GM23338 (cell line): ENCODE measurements around the gene PACS1. TPM values are rescaled to one million over a fixed set of nuclear protein-coding genes. Genes with fewer than 3 reads are reported as not detected.

ENCODE experiments used
- ATAC-seq: fragments of 200-7000 bp; cut with Tn5 transposase; 3 replicates; pipeline ENCODE4 v1.9.1; 2020
- DNase-seq: peaks from one replicate; pipeline ENCODE4 v3.0.0-alpha.2; 2015; ENCODE audit warnings: low spot score
- H2AFZ ChIP-seq: fragments of 200-600 bp; sonication (generic); 2 replicates; pipeline ENCODE4 v1.8.0; 2016; ENCODE audit warnings: antibody characterized with exemption, mild to moderate bottlenecking, moderate library complexity
- H3F3A ChIP-seq: fragments of 200-600 bp; sonication (generic); replicated peaks from 2 replicates; pipeline ENCODE4 v1.8.0; 2017; ENCODE audit warnings: antibody characterized with exemption, mixed run types, low read depth
- H3K27ac ChIP-seq: fragments of 200-600 bp; sonication (generic); 2 replicates; pipeline ENCODE4 v1.6.1; 2016; ENCODE audit warnings: low read depth
- H3K27me3 ChIP-seq: fragments of 200-600 bp; sonication (generic); 2 replicates; pipeline ENCODE4 v1.8.0; 2016; ENCODE audit warnings: mild to moderate bottlenecking, mixed run types, moderate library complexity; ENCODE audit not compliant: insufficient read depth
- H3K36me3 ChIP-seq: fragments of 200-600 bp; sonication (generic); 2 replicates; pipeline ENCODE4 v1.8.0; 2016; ENCODE audit warnings: mild to moderate bottlenecking; ENCODE audit not compliant: insufficient read depth
- H3K4me1 ChIP-seq: fragments of 200-600 bp; sonication (generic); 2 replicates; pipeline ENCODE4 v1.8.0; 2016; ENCODE audit warnings: mild to moderate bottlenecking, moderate library complexity; ENCODE audit not compliant: insufficient read depth
- H3K4me2 ChIP-seq: fragments of 200-600 bp; sonication (generic); 2 replicates; pipeline ENCODE4 v1.7.1; 2017; ENCODE audit warnings: mixed run types
- H3K4me3 ChIP-seq: fragments of 200-600 bp; sonication (generic); 2 replicates; pipeline ENCODE4 v1.6.1; 2016; ENCODE audit warnings: mixed run types
- H3K79me2 ChIP-seq: fragments of 200-600 bp; sonication (generic); replicated peaks from 2 replicates; pipeline ENCODE4 v1.8.0; 2017; ENCODE audit warnings: mild to moderate bottlenecking; ENCODE audit not compliant: insufficient read depth
- H3K9me2 ChIP-seq: fragments of 200-600 bp; sonication (generic); 2 replicates; pipeline ENCODE4 v1.8.0; 2017; ENCODE audit not compliant: insufficient read depth
- H4K20me1 ChIP-seq: fragments of 200-600 bp; sonication (generic); replicated peaks from 2 replicates; pipeline ENCODE4 v1.8.0; 2017; ENCODE audit warnings: mild to moderate bottlenecking; ENCODE audit not compliant: insufficient read depth
- H3K27ac Mint-ChIP-seq: 2 replicates; pipeline ENCODE4 v1.8.0; 2020; ENCODE audit warnings: inconsistent platforms, mild to moderate bottlenecking, moderate library complexity, mixed read lengths
- H3K27me3 Mint-ChIP-seq: 3 replicates; pipeline ENCODE4 v1.8.0; 2022; ENCODE audit warnings: low read depth, mild to moderate bottlenecking, moderate library complexity, mixed read lengths, inconsistent platforms; ENCODE audit not compliant: insufficient read depth, poor library complexity
- H3K36me3 Mint-ChIP-seq: 3 replicates; pipeline ENCODE4 v1.8.0; 2021; ENCODE audit warnings: low read depth, mild to moderate bottlenecking, inconsistent platforms, moderate library complexity, mixed read lengths
- H3K4me1 Mint-ChIP-seq: 3 replicates; pipeline ENCODE4 v1.8.0; 2020; ENCODE audit warnings: mild to moderate bottlenecking, inconsistent platforms, mixed read lengths
- H3K4me3 Mint-ChIP-seq: 3 replicates; pipeline ENCODE4 v1.8.0; 2021; ENCODE audit warnings: moderate library complexity, mild to moderate bottlenecking, inconsistent platforms, mixed read lengths
- H3K9me3 Mint-ChIP-seq: 3 replicates; pipeline ENCODE4 v1.8.0; 2020; ENCODE audit warnings: moderate library complexity, mild to moderate bottlenecking, inconsistent platforms, mixed read lengths
- CREB1 ChIP-seq: fragments of 250-450 bp; sonication (Bioruptor Pico); IDR thresholded peaks from 2 replicates; pipeline ENCODE4 v1.5.0; 2020; ENCODE audit warnings: low read depth, mild to moderate bottlenecking, moderate library complexity
- EZH2 ChIP-seq: fragments of 200-600 bp; sonication (generic); IDR thresholded peaks from one replicate; pipeline ENCODE4 v1.8.0; 2017; ENCODE audit warnings: antibody characterized with exemption, mild to moderate bottlenecking, low read depth; ENCODE audit not compliant: unreplicated experiment
- EZH2phosphoT487 ChIP-seq: fragments of 200-600 bp; sonication (generic); IDR thresholded peaks from one replicate; pipeline ENCODE4 v1.8.1; 2018; ENCODE audit warnings: antibody characterized with exemption; ENCODE audit not compliant: unreplicated experiment
- POLR2AphosphoS5 ChIP-seq: IDR thresholded peaks from 2 replicates; pipeline ENCODE4 v1.6.1; 2016; ENCODE audit warnings: antibody characterized with exemption, low read depth
- STAT1 ChIP-seq: IDR thresholded peaks from one replicate; pipeline ENCODE4 v1.6.1; 2016; ENCODE audit warnings: antibody characterized with exemption; ENCODE audit not compliant: unreplicated experiment
- ZNF331 ChIP-seq: fragments of 250-450 bp; sonication (Bioruptor Pico); IDR thresholded peaks from 2 replicates; pipeline ENCODE4 v1.5.0; 2020; ENCODE audit warnings: low read depth, mild to moderate bottlenecking, moderate library complexity
- long read RNA-seq: library from polyadenylated mRNA; unstranded; transcript quantifications from one replicate; pipeline ENCODE4 v2.0.0, GENCODE V29; 2020; ENCODE audit not compliant: unreplicated experiment
- polyA plus RNA-seq: library from polyadenylated mRNA; unstranded; fragments of >200 nt; fragmentation: Nextera tagmentation; extraction: Ambion mirVana; gene quantifications from 2 replicates; pipeline ENCODE4 v1.2.1, GENCODE V29; 2016
- total RNA-seq: library from RNA; depleted of rRNA; stranded (reverse); fragments of >200 nt; shearing (Covaris generic); gene quantifications from 2 replicates; pipeline ENCODE4 v1.2.3, GENCODE V29; 2014; rRNA removed
- TF ChIP-seq, protein P1 (sequence below), 2 experiments: fragments of 200-600 bp in 1 of 2; sonication (generic) in 1 of 2; conservative IDR thresholded peaks; 2 replicates each; pipeline versions ENCODE4 v1.5.1 to v1.6.1; 2016 to 2017; ENCODE audit warnings: antibody characterized with exemption in 2 of 2, low read depth in 2 of 2, mild to moderate bottlenecking in 2 of 2, moderate library complexity in 1 of 2
- TF ChIP-seq, protein P2 (sequence below): fragments of 250-450 bp; sonication (Bioruptor Pico); IDR thresholded peaks from 2 replicates; pipeline ENCODE4 v1.5.0; 2020; ENCODE audit warnings: mild to moderate bottlenecking, moderate library complexity

Gene PACS1
- total RNA-seq (23.7 and 37.5 TPM in 2 replicates), polyA plus RNA-seq (8.0 and 8.8 TPM in 2 replicates)
- long read RNA-seq, partial matches to known transcripts, result 1 of 2 reads
- long read RNA-seq, other reads (novel, unspliced or antisense), result 1 of 2 reads

DNA sequence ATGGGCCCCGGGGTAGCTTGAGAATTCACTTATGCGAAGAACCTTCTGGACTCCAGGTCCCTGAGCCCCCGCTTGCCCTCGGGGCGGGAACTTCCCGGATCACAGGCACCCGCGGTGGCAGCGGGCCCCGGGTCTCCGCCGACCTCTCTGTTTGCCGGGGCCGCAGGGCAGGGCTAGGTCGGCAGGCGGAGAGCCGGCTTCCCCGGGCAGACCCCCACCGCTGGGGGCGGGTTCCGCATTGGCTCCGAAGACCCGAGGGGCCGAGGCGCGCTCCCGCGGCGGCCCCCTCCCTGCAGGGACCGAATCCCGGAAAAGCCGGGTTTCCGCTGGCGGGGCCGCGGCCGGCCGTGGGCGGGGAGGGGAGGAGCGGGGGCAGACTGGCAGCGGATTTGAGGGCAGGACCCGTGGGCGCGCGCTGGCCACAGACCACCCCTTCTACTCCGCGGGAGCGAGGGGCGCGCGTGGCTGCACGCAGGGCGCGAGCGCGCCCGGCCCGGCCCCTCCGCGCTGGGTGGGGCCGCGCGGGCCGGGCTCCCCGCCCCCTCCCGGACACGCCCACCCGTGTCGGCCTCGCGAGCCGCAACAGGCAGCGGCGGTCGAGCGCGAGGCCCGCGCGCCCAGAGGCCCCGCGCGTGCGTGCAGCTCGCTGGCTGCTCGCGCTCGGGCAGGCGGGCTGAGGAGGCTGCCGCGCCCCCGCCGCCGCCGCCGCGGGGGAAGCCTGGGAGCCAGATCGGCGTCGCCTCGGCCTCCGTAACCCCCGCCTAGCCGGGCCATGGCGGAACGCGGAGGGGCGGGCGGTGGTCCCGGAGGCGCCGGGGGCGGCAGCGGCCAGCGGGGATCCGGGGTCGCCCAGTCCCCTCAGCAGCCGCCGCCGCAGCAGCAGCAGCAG lies at the start of gene PACS1:
PACS1 (plus strand) TSS at position 558 of the 889 bp plus-strand sequence; CDS start at position 773, 215 bp downstream.
- peaks cover 11% of the 10 kb centered on the region; the same call in 1 of the 2 replicates for H4K20me1 ChIP-seq
- no peaks in the 10 kb centered on the region for H3K27me3 ChIP-seq
- peaks cover 22% of the 10 kb centered on the region for H3K36me3 ChIP-seq
- ATAC-seq (peak; percentile 62), DNase-seq (peak; percentile 54)
- H3K4me1 Mint-ChIP-seq, result peaks cover 27% of the 10 kb centered on the region
- TF ChIP-seq, protein P1, sequence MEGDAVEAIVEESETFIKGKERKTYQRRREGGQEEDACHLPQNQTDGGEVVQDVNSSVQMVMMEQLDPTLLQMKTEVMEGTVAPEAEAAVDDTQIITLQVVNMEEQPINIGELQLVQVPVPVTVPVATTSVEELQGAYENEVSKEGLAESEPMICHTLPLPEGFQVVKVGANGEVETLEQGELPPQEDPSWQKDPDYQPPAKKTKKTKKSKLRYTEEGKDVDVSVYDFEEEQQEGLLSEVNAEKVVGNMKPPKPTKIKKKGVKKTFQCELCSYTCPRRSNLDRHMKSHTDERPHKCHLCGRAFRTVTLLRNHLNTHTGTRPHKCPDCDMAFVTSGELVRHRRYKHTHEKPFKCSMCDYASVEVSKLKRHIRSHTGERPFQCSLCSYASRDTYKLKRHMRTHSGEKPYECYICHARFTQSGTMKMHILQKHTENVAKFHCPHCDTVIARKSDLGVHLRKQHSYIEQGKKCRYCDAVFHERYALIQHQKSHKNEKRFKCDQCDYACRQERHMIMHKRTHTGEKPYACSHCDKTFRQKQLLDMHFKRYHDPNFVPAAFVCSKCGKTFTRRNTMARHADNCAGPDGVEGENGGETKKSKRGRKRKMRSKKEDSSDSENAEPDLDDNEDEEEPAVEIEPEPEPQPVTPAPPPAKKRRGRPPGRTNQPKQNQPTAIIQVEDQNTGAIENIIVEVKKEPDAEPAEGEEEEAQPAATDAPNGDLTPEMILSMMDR (conservative IDR thresholded peaks at IDR 0.05; ENCODE audit: low read depth in 2 of 2), result no peak
- TF ChIP-seq ZNF331 (CRISPR knock-in tag) (no peak), STAT1 (no peak), EZH2phosphoT487 (no peak), POLR2AphosphoS5 (peak; percentile 37; the same call in 1 of the 2 replicates), EZH2 (no peak), CREB1 (no peak)
- TF ChIP-seq, protein P2, sequence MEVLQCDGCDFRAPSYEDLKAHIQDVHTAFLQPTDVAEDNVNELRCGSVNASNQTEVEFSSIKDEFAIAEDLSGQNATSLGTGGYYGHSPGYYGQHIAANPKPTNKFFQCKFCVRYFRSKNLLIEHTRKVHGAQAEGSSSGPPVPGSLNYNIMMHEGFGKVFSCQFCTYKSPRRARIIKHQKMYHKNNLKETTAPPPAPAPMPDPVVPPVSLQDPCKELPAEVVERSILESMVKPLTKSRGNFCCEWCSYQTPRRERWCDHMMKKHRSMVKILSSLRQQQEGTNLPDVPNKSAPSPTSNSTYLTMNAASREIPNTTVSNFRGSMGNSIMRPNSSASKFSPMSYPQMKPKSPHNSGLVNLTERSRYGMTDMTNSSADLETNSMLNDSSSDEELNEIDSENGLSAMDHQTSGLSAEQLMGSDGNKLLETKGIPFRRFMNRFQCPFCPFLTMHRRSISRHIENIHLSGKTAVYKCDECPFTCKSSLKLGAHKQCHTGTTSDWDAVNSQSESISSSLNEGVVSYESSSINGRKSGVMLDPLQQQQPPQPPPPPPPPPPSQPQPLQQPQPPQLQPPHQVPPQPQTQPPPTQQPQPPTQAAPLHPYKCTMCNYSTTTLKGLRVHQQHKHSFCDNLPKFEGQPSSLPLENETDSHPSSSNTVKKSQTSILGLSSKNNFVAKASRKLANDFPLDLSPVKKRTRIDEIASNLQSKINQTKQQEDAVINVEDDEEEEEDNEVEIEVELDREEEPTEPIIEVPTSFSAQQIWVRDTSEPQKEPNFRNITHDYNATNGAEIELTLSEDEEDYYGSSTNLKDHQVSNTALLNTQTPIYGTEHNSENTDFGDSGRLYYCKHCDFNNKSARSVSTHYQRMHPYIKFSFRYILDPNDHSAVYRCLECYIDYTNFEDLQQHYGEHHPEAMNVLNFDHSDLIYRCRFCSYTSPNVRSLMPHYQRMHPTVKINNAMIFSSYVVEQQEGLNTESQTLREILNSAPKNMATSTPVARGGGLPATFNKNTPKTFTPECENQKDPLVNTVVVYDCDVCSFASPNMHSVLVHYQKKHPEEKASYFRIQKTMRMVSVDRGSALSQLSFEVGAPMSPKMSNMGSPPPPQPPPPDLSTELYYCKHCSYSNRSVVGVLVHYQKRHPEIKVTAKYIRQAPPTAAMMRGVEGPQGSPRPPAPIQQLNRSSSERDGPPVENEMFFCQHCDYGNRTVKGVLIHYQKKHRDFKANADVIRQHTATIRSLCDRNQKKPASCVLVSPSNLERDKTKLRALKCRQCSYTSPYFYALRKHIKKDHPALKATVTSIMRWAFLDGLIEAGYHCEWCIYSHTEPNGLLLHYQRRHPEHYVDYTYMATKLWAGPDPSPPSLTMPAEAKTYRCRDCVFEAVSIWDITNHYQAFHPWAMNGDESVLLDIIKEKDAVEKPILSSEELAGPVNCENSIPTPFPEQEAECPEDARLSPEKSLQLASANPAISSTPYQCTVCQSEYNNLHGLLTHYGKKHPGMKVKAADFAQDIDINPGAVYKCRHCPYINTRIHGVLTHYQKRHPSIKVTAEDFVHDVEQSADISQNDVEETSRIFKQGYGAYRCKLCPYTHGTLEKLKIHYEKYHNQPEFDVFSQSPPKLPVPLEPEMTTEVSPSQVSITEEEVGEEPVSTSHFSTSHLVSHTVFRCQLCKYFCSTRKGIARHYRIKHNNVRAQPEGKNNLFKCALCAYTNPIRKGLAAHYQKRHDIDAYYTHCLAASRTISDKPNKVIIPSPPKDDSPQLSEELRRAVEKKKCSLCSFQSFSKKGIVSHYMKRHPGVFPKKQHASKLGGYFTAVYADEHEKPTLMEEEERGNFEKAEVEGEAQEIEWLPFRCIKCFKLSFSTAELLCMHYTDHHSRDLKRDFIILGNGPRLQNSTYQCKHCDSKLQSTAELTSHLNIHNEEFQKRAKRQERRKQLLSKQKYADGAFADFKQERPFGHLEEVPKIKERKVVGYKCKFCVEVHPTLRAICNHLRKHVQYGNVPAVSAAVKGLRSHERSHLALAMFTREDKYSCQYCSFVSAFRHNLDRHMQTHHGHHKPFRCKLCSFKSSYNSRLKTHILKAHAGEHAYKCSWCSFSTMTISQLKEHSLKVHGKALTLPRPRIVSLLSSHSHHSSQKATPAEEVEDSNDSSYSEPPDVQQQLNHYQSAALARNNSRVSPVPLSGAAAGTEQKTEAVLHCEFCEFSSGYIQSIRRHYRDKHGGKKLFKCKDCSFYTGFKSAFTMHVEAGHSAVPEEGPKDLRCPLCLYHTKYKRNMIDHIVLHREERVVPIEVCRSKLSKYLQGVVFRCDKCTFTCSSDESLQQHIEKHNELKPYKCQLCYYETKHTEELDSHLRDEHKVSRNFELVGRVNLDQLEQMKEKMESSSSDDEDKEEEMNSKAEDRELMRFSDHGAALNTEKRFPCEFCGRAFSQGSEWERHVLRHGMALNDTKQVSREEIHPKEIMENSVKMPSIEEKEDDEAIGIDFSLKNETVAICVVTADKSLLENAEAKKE (CRISPR knock-in tag), result no peak
- peaks cover 14% of the 10 kb centered on the region for H3K27me3 Mint-ChIP-seq
- H3K9me2 ChIP-seq, result no peaks in the 10 kb centered on the region
- peaks cover 48% of the 10 kb centered on the region for H3K36me3 Mint-ChIP-seq
- H3K4me3 Mint-ChIP-seq, result peak within 1 kb of the TSS; percentile 85
- H3K4me3 ChIP-seq, result peak within 1 kb of the TSS; percentile 90
- no peaks in the 10 kb centered on the region; the same call in 2 of the 3 replicates for H3K9me3 Mint-ChIP-seq
- H3K79me2 ChIP-seq, result peaks cover 29% of the 10 kb centered on the region
- H3K4me2 ChIP-seq, result peak within 1 kb of the TSS; percentile 98
- peak within 1 kb of the TSS; percentile 97 for H3K27ac ChIP-seq
- H3K4me1 ChIP-seq, result peaks cover 25% of the 10 kb centered on the region
- H3F3A ChIP-seq, result peaks cover 33% of the 10 kb centered on the region
- H2AFZ ChIP-seq, result peak within 1 kb of the TSS; percentile 86
- peak within 1 kb of the TSS; percentile 84 for H3K27ac Mint-ChIP-seq
